Raji (cell line): Measurements from ENCODE around the gene MAP6.

Source experiments
- POLR2A ChIP-seq: IDR thresholded peaks from 2 replicates; pipeline ENCODE4 v1.6.1; 2011; ENCODE audit warnings: low read depth, low read length, control low read depth; ENCODE audit not compliant: insufficient read depth

The MAP6 gene

GRCh38 chr11:75625991-75626888 lies 42.6 kb downstream of the MAP6 start:
- no peak for TF ChIP-seq POLR2A

GRCh38 chr11:75625021-75625420 lies 43.8 kb downstream of the MAP6 start:
- TF ChIP-seq POLR2A = no peak

GRCh38 chr11:75616281-75616680 lies 52.6 kb downstream of the MAP6 start:
- no peak for TF ChIP-seq POLR2A

- no peak for TF ChIP-seq POLR2A
Measured at GRCh38 chr11:75615751-75616150, 53.1 kb downstream of the MAP6 start.

- TF ChIP-seq POLR2A = no peak
Measured at GRCh38 chr11:75611823-75612222, 57.0 kb downstream of the MAP6 start.

- TF ChIP-seq POLR2A = no peak
Measured at GRCh38 chr11:75606099-75606498, 62.7 kb downstream of the MAP6 start.

- no peak for TF ChIP-seq POLR2A
Measured at GRCh38 chr11:75603791-75604736, 64.8 kb downstream of the MAP6 start.

GRCh38 chr11:75602951-75603350 lies 65.9 kb downstream of the MAP6 start:
- TF ChIP-seq POLR2A = no peak

GRCh38 chr11:75601494-75601893 lies 67.3 kb downstream of the MAP6 start:
- no peak for TF ChIP-seq POLR2A

GRCh38 chr11:75600356-75600755 lies 68.5 kb downstream of the MAP6 start:
- no peak for TF ChIP-seq POLR2A

- no peak for TF ChIP-seq POLR2A
Measured at GRCh38 chr11:75598900-75599299, 69.9 kb downstream of the MAP6 start.

- no peak for TF ChIP-seq POLR2A
Measured at GRCh38 chr11:75598264-75598663, 70.6 kb downstream of the MAP6 start.

GRCh38 chr11:75597636-75598035 lies 71.2 kb downstream of the MAP6 start:
- TF ChIP-seq POLR2A = no peak

- no peak for TF ChIP-seq POLR2A
Measured at GRCh38 chr11:75596914-75597313, 71.9 kb downstream of the MAP6 start.

GRCh38 chr11:75595429-75595828 lies 73.4 kb downstream of the MAP6 start:
- no peak for TF ChIP-seq POLR2A

- TF ChIP-seq POLR2A = no peak
Measured at GRCh38 chr11:75594211-75594610, 74.6 kb downstream of the MAP6 start.
